ENCODE data around the gene NCR3LG1.

GRCh38 chr11:17407575-17407974 is 56.0 kb downstream of the NCR3LG1 start:
- TF ChIP-seq POLR2AphosphoS5 (IDR thresholded peaks at IDR 0.05; ENCODE audit: borderline replicate concordance, low read depth, low read length) (no peak), EZH2 (IDR thresholded peaks at IDR 0.05) (no peak)

All from SK-N-MC (cell line).